HEK293T (cell line): ENCODE results near the gene PEX10.

Experiments used
- BHLHE40 ChIP-seq: fragments of 450-650 bp; IDR thresholded peaks from 2 replicates; pipeline ENCODE4 v1.6.1; 2016; ENCODE audit warnings: mild to moderate bottlenecking, moderate library complexity, borderline replicate concordance
- ELF4 ChIP-seq: fragments of 450-650 bp; IDR thresholded peaks from 2 replicates; pipeline ENCODE4 v1.6.1; 2017; ENCODE audit warnings: antibody characterized with exemption
- FOXA1 ChIP-seq: fragments of 450-650 bp; IDR thresholded peaks from 2 replicates; pipeline ENCODE4 v1.6.1; 2016; ENCODE audit warnings: mild to moderate bottlenecking
- FOXK2 ChIP-seq: fragments of 450-650 bp; IDR thresholded peaks from 2 replicates; pipeline ENCODE4 v1.6.1; 2016; ENCODE audit warnings: mild to moderate bottlenecking
- FOXM1 ChIP-seq: fragments of 450-650 bp; IDR thresholded peaks from 2 replicates; pipeline ENCODE4 v1.6.1; 2017; ENCODE audit warnings: mild to moderate bottlenecking, borderline replicate concordance
- HDGF ChIP-seq: fragments of 450-650 bp; IDR thresholded peaks from 2 replicates; pipeline ENCODE4 v1.6.1; 2017; ENCODE audit warnings: antibody characterized with exemption, borderline replicate concordance
- LEF1 ChIP-seq: fragments of 450-650 bp; IDR thresholded peaks from 2 replicates; pipeline ENCODE4 v1.6.1; 2017; ENCODE audit warnings: mild to moderate bottlenecking, borderline replicate concordance
- NFRKB ChIP-seq: fragments of 450-650 bp; IDR thresholded peaks from 2 replicates; pipeline ENCODE4 v1.6.1; 2016; ENCODE audit warnings: mild to moderate bottlenecking, moderate library complexity
- SP1 ChIP-seq: fragments of 450-650 bp; IDR thresholded peaks from 2 replicates; pipeline ENCODE4 v1.6.1; 2017
- SUZ12 ChIP-seq: fragments of 450-650 bp; IDR thresholded peaks from 2 replicates; pipeline ENCODE4 v1.6.1; 2016; ENCODE audit warnings: mild to moderate bottlenecking
- TARDBP ChIP-seq: fragments of 450-650 bp; IDR thresholded peaks from 2 replicates; pipeline ENCODE4 v1.6.1; 2016
- ZNF384 ChIP-seq: fragments of 450-650 bp; IDR thresholded peaks from 2 replicates; pipeline ENCODE4 v1.6.1; 2016

DNA sequence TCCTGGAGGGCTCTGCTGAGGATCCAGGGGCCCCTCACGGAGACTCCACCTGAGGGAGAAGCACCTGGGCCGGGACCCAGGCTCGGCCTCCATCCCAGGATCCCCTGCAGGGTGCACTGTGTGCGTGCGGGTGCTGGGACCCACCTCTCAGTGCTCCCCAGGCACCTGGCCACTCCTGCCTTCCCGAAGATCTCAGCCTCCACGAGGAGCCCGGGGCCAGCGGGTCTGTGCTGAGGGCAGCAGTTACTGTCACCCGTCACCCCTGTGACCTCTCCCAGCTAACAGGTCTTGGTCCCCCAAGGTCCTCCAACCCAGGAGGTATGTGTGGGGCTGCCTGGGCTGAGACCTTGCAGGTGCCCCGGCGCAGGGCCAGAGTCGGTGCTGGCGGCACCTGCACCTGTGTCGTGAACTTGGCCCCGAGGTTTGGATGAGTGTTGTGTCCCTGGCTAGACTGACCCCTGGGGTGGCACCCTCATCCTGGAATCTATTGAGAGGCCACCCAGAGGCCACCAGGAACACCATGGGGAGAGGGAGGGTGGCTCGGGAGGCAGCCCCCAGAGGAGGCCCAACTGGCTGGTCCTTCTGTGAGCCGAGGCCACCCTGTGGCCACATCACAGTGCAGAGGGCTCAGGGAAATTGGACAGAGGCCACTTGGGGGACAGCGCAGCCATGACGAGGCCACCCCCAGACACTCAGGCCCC lies 38.7 kb downstream of the PEX10 start:
- no peak for TF ChIP-seq TARDBP
- no peak for TF ChIP-seq FOXM1
- no peak for TF ChIP-seq NFRKB
- no peak for TF ChIP-seq ELF4
- TF ChIP-seq BHLHE40: no peak
- TF ChIP-seq SP1: no peak
- no peak for TF ChIP-seq ZNF384
- no peak for TF ChIP-seq FOXA1
- no peak for TF ChIP-seq SUZ12
- no peak for TF ChIP-seq HDGF
- TF ChIP-seq LEF1: no peak
- TF ChIP-seq FOXK2: no peak
